Activated T-cell treated with anti-CD3 and anti-CD28 coated beads, Interleukin-2, amount 50 U/mL, for 24 hours (primary cell): ENCODE measurements around the gene ASTE1.

ENCODE experiments used
- DNase-seq: peaks from one replicate; pipeline ENCODE4 v3.0.0-alpha.2; 2020
- H3K27ac Mint-ChIP-seq: 2 replicates; pipeline ENCODE4 v1.8.0; 2020; ENCODE audit warnings: mild to moderate bottlenecking, mixed read lengths
- H3K27me3 Mint-ChIP-seq: 2 replicates; pipeline ENCODE4 v1.8.0; 2020; ENCODE audit warnings: mixed read lengths
- H3K36me3 Mint-ChIP-seq: 2 replicates; pipeline ENCODE4 v1.8.0; 2020; ENCODE audit warnings: low read depth, mixed read lengths
- H3K4me1 Mint-ChIP-seq: 2 replicates; pipeline ENCODE4 v1.8.0; 2020; ENCODE audit warnings: low read depth, mixed read lengths
- H3K4me3 Mint-ChIP-seq: 2 replicates; pipeline ENCODE4 v1.8.0; 2020; ENCODE audit warnings: mild to moderate bottlenecking, moderate library complexity, mixed read lengths
- H3K9me3 Mint-ChIP-seq: 2 replicates; pipeline ENCODE4 v1.8.0; 2020; ENCODE audit warnings: mixed read lengths

ASTE1 gene

DNA sequence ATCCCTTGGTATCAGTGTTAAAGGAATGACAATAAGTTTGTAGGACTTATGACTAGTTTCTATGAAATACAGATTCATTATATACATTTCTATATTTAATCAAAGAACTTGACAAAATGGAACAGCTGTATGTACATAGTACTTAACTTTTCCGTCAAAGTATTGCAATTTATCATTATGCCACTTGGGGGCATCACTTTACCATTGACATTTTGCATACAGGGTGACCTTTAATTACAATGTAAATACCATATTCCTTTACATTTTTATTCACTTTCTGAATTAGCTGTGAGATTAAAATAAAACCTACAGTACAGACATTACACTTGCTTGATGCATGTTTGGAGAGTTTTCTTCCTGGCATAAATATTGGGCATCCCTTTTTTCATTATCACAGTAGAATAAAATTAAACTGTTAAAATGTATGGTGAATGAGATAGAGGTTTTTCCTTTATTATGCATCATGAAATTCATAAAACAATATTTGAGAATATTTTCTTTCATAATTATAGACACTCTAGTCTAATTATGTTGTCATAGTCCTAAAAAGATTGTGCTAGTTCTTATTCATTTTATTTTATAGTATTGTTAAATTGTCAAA, 7.0 kb upstream of the ASTE1 start:
- Mint-ChIP-seq H3K4me3 (no peak overlapping the region), H3K27me3 (no peaks in the 10 kb centered on the region), H3K9me3 (no peaks in the 10 kb centered on the region), H3K4me1 (no peaks in the 10 kb centered on the region), H3K36me3 (no peaks in the 10 kb centered on the region), H3K27ac (no peak overlapping the region)
- DNase-seq = no peak

DNA sequence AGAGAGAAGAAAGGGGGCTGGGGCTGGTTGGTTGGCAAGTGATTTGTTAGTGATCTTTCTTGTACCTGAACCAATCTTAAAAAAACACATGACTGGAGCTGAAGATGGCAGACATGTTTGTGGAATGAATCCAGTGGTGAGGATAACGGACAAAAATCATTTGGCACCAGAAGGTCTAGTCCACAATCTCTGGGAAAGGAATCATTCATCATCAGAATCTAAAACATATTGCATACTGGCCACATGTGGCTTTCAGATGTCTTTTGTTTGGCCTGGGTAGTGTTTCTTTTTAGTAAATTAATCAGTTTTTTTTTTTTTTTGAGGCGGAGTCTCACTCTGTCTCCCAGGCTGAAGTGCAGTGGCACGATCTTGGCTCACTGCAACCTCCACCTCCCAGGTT, 5.0 kb upstream of the ASTE1 start:
- Mint-ChIP-seq H3K36me3 (peaks cover 2% of the 10 kb centered on the region), H3K27ac (no peak overlapping the region), H3K4me1 (peaks cover 8% of the 10 kb centered on the region), H3K27me3 (no peaks in the 10 kb centered on the region), H3K4me3 (no peak overlapping the region), H3K9me3 (no peaks in the 10 kb centered on the region)
- no peak for DNase-seq

DNA sequence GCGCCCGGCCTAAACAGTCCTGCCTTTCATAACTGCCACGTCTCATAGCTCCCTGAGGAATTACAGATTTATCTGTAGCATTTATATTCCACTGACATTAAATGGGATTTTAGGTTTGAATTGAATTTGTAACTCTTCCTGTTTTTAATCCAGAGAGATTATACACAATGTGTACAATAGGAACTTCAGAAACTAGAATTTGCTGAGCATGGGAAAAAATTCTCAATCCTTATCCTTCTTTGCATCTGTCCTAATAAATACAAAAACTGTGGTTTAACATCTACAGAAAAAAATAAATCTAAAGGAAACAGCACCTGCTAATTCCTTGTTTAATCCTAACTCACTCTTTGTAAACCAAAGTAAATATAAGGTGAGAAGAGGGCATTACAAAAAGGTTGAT, 2.2 kb upstream of the ASTE1 start:
- H3K9me3 Mint-ChIP-seq = no peaks in the 10 kb centered on the region
- no peaks in the 10 kb centered on the region for H3K27me3 Mint-ChIP-seq
- no peak overlapping the region for H3K4me3 Mint-ChIP-seq
- no peak for DNase-seq
- H3K36me3 Mint-ChIP-seq = peaks cover 28% of the 10 kb centered on the region
- peaks cover 31% of the 10 kb centered on the region for H3K4me1 Mint-ChIP-seq
- no peak overlapping the region for H3K27ac Mint-ChIP-seq

DNA sequence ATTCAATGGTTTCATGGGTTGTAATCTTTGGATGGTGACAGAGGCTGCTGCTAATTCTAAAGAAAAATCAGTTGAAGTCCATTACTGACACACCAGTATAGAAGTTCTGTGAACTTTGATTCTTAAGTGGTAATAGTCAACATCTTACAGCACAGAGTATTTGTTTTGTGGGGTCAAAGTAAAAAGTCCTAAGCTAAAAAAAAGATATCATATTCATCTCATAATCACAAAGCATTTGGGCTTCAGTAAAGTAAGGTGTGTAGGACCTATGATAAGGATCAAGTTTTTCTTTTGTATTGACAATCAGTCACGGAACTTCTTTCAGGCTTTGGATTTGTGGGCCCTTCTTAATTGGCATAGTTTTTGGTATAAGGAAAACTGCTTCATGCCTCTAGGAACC, 1.1 kb downstream of the ASTE1 start:
- no peaks in the 10 kb centered on the region for H3K9me3 Mint-ChIP-seq
- H3K36me3 Mint-ChIP-seq = peaks cover 57% of the 10 kb centered on the region
- H3K4me3 Mint-ChIP-seq = peak overlapping the region; percentile 92
- DNase-seq = no peak
- peak overlapping the region; percentile 97 for H3K27ac Mint-ChIP-seq
- peaks cover 60% of the 10 kb centered on the region for H3K4me1 Mint-ChIP-seq
- H3K27me3 Mint-ChIP-seq = no peaks in the 10 kb centered on the region

DNA sequence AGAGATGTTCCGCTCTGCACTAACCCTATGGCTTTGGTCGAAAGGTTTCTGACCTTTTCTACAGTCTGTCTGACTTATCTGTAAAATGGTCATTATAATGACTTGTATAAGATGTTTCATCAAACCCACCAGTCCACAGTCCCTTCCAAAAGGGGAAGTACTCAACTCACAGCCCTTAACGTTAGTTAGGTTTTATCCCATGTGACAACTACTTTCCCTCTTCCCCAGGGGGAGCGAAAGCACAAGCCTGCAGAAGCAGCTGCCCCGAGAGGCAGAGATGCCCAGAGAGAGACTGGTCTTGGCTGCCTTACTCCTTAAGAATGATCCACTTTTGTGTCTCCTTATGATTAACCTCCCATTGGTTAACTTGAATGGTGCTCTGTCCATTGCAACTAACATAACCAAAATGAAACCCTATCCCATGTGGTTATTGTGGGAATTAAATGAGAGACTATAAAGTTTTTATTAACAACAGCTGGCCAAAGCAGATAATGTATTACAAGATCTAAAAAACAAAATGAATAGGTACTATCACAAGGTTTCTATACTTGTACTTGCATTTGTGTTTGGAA, 6.4 kb downstream of the ASTE1 start:
- H3K4me3 Mint-ChIP-seq = no peak overlapping the region
- no peaks in the 10 kb centered on the region for H3K27me3 Mint-ChIP-seq
- peak overlapping the region; percentile 55 for H3K27ac Mint-ChIP-seq
- H3K4me1 Mint-ChIP-seq = peaks cover 71% of the 10 kb centered on the region
- DNase-seq = no peak
- H3K9me3 Mint-ChIP-seq = no peaks in the 10 kb centered on the region
- H3K36me3 Mint-ChIP-seq = peaks cover 89% of the 10 kb centered on the region

DNA sequence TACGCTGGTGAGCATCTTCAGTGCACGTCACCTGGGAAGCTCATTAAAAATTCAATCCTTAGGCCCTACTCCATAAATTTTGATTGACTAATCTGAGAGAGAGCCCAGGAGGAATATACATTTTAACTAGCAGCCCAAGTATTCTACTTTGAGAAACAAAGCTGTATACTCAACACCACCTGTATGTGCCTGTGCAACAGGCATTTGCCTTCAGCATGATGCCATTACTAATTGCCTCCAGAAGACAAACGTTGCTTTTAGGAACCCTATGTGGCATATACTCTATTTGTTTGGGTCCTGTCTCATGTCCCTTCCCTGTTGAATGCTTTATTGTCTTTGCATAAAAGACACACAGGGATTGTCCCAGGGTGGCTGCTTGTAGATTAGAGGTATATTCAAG, 7.7 kb downstream of the ASTE1 start:
- Mint-ChIP-seq H3K9me3 (no peaks in the 10 kb centered on the region), H3K4me3 (no peak overlapping the region), H3K27ac (no peak overlapping the region), H3K4me1 (peaks cover 59% of the 10 kb centered on the region), H3K27me3 (no peaks in the 10 kb centered on the region), H3K36me3 (peaks cover 89% of the 10 kb centered on the region)
- DNase-seq = no peak

DNA sequence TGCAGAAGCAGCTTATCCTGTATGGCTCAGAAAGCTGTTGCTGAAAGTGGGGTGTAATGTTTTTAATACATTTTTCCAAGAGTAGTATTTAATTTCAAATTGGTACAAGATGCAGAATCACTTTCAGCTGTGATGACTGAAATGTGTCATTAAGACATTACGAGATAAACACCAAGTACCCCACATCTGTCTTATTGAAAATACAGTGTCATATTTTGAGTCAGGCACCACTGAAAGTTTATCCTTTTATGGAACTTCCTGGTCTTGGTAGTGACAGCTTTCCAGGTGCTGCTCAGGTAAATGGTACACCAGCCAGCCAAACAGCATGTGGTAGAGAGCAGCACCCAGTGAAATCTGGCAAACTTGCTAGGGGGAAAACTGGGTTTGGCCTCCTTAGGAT, 16.9 kb downstream of the ASTE1 start:
- Mint-ChIP-seq H3K27me3 (no peaks in the 10 kb centered on the region), H3K36me3 (peaks cover 89% of the 10 kb centered on the region), H3K4me1 (peaks cover 14% of the 10 kb centered on the region), H3K4me3 (no peak overlapping the region), H3K9me3 (no peaks in the 10 kb centered on the region), H3K27ac (peak overlapping the region; percentile 61)
- no peak for DNase-seq

DNA sequence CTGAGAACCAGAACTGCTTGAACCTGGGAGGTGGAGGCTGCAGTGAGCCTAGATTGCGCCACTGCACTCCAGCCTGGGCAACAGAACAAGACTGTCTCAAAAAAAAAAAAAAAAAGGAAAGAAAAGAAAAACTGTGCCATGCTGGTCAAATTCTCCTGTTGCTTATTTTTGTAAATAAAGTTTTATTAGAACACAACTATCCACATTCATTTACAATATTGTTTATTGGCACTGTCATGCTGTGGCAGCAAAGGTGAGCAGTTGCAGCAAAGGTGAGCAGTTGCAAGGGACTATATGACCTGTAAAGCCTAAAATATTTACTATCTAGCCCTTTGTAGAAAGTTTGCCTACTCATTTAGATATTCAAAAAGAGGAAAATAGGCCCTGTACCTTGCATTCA, 18.3 kb downstream of the ASTE1 start:
- Mint-ChIP-seq H3K27ac (peak overlapping the region; percentile 8), H3K4me1 (peaks cover 24% of the 10 kb centered on the region), H3K27me3 (no peaks in the 10 kb centered on the region), H3K36me3 (peaks cover 88% of the 10 kb centered on the region), H3K9me3 (no peaks in the 10 kb centered on the region), H3K4me3 (no peak overlapping the region)
- no peak for DNase-seq

DNA sequence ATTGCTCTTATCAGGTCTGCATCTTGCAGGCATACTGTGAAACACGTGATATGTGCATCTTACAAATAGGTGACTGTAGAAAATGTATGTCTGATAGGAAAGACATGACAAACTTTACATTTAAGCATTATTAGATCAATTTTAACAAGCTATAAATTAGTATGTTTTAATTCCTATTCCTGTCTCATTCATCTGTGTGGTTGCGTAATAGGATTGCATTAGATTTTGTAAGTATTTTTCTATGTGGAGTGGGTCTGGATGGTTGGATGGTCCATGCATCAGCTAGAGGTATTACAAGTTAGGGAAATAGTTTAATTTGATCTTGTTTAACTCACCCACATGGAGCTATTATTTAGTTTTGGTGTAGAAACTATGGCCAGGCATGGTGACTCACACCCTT, 18.8 kb downstream of the ASTE1 start:
- Mint-ChIP-seq H3K9me3 (no peaks in the 10 kb centered on the region), H3K36me3 (peaks cover 87% of the 10 kb centered on the region), H3K4me3 (no peak overlapping the region), H3K27ac (no peak overlapping the region), H3K4me1 (peaks cover 20% of the 10 kb centered on the region), H3K27me3 (no peaks in the 10 kb centered on the region)
- DNase-seq = no peak

DNA sequence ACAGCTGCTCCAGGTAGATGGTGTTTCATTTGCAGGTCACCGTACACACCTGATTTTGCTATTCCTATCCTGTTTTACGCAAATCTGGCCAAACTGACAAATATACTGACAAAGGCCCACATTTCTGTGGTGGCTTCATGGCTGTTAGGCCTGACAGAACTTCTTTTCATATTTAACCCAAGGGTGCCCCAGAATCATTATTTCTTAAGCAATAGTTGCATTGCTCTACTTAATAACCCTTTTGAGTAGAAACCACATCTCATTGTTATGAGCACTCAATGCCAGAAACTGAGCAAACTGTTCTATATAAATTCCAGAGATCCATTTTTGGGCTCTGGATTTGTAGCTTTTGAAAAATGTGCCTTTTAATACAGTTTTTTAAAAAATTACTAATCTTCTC, 19.4 kb downstream of the ASTE1 start:
- no peak overlapping the region for H3K27ac Mint-ChIP-seq
- no peaks in the 10 kb centered on the region for H3K9me3 Mint-ChIP-seq
- H3K4me3 Mint-ChIP-seq = no peak overlapping the region
- DNase-seq = no peak
- H3K4me1 Mint-ChIP-seq = peaks cover 20% of the 10 kb centered on the region
- H3K27me3 Mint-ChIP-seq = no peaks in the 10 kb centered on the region
- H3K36me3 Mint-ChIP-seq = peaks cover 87% of the 10 kb centered on the region

DNA sequence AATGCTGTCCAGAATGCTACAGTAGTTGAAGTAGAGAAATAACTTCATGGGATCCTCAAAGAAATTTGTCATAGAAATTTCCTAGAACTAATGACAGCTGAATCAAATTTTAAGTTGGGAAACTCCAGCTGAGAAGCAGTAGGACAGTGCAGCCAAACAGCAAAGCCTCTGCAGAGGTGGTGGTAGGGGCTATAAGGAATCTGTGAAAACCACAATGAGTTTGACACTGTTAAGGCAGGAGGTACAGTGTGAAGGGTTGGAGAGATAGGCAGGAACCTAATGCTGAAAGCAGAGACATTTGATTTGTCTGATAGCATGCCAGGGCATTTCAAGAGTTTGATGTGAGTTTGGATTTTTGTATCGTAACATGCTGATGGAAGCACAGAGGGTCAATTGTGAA, 22.0 kb downstream of the ASTE1 start:
- no peak for DNase-seq
- H3K27me3 Mint-ChIP-seq = no peaks in the 10 kb centered on the region
- peaks cover 83% of the 10 kb centered on the region for H3K36me3 Mint-ChIP-seq
- peaks cover 20% of the 10 kb centered on the region for H3K4me1 Mint-ChIP-seq
- no peak overlapping the region for H3K4me3 Mint-ChIP-seq
- H3K9me3 Mint-ChIP-seq = no peaks in the 10 kb centered on the region
- peak overlapping the region; percentile 44 for H3K27ac Mint-ChIP-seq

DNA sequence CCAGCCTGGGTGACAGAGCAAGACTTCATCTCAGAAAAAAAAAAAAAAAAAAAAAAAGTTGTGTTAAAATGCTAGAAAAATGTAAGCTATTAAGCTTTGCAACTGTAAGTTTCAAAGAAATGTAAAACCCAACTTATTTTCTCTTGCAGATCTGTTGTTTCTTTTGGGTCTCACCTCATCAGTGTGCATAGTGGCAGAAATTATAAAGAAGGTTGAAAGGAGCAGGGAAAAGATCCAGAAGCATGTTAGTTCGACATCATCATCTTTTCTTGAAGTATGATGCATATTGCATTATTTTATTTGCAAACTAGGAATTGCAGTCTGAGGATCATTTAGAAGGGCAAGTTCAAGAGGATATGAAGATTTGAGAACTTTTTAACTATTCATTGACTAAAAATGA, 25.6 kb downstream of the ASTE1 start:
- Mint-ChIP-seq H3K9me3 (no peaks in the 10 kb centered on the region), H3K36me3 (peaks cover 81% of the 10 kb centered on the region), H3K4me3 (no peak overlapping the region), H3K27ac (no peak overlapping the region), H3K4me1 (peaks cover 15% of the 10 kb centered on the region), H3K27me3 (no peaks in the 10 kb centered on the region)
- no peak for DNase-seq

DNA sequence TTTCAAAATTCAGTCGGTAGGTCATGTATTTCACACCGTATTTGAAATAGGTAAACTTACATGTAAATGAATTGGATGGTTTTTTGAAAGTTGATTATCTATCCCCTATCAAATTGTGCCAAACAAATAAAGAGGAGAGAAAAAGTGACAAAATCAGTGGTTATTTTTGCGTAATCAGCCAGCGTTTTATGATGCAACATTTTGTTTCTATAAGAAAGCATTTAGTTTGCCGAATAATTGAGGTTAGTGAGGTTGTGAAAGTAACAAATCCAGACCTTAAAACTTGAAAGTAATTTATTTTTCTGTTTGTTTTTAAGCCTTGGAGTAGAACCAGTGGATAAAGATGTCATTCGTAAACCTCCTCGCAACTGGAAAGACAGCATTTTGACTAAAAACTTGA, 29.3 kb downstream of the ASTE1 start:
- Mint-ChIP-seq H3K4me3 (no peak overlapping the region), H3K9me3 (no peaks in the 10 kb centered on the region), H3K4me1 (no peaks in the 10 kb centered on the region), H3K27me3 (no peaks in the 10 kb centered on the region), H3K36me3 (peaks cover 71% of the 10 kb centered on the region), H3K27ac (no peak overlapping the region)
- DNase-seq = no peak

DNA sequence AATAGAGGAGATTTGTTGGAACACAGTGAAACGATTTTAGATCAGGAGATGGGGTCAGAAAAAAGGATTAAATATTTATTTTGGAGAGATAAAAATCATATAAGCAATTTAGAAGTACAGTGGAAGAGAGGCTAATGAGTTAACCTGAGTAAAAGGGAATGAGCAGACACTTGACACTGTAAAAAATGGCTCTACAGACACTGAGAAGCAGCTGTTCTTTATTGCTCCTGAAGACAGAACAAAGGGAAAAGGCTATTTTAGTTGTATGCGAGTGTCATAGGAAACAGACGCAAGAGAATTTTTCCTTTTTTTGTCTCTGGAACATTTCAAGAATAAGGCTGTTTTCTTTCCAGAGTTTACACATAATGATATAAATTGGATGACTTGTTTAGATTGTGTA, 34.3 kb downstream of the ASTE1 start:
- Mint-ChIP-seq H3K9me3 (no peaks in the 10 kb centered on the region), H3K4me1 (peaks cover 2% of the 10 kb centered on the region), H3K4me3 (no peak overlapping the region), H3K27ac (no peak overlapping the region), H3K27me3 (no peaks in the 10 kb centered on the region), H3K36me3 (peaks cover 69% of the 10 kb centered on the region)
- DNase-seq = no peak

DNA sequence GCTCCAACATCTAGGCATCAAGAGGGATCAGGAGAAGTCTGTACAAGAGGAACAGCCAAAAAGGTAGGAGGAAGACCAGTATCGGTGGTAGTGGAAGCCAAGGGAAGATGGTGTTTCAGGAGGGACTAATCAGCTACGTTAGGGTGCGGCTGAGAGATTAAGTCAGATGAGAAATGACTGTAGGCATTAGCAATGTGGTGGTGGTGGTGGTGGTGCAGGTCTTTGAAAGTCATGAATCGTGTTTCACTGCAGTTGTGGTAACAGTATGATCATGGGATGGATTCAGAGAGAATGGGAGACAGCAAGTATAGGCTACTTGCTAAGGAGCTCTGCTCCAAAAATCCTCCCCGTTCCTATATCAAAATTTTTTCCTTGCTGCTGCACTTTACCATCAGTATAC, 35.5 kb downstream of the ASTE1 start:
- no peak for DNase-seq
- H3K9me3 Mint-ChIP-seq = no peaks in the 10 kb centered on the region
- H3K27ac Mint-ChIP-seq = no peak overlapping the region
- H3K4me3 Mint-ChIP-seq = no peak overlapping the region
- H3K27me3 Mint-ChIP-seq = no peaks in the 10 kb centered on the region
- peaks cover 2% of the 10 kb centered on the region for H3K4me1 Mint-ChIP-seq
- peaks cover 62% of the 10 kb centered on the region for H3K36me3 Mint-ChIP-seq

DNA sequence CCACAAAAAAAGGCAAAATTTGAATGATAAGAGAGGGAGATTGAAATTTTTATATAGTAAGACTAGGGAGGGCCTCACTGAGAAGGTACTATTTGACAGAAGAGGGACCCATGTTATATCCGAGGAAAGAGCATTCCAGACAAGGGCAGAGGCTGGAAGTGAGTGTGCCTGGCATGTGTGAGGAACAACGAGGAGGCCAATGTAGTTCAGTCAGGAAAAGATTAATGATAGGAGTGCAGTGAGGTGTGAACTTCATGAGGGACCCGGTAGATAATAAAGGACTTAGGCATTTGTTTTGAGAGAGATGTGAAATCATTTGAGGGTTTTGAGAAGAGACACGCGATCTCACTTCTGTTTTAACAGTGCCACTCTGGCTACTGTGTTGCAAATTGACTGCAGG, 36.3 kb downstream of the ASTE1 start:
- no peak overlapping the region for H3K4me3 Mint-ChIP-seq
- peaks cover 61% of the 10 kb centered on the region for H3K36me3 Mint-ChIP-seq
- H3K4me1 Mint-ChIP-seq = peaks cover 2% of the 10 kb centered on the region
- H3K27me3 Mint-ChIP-seq = no peaks in the 10 kb centered on the region
- DNase-seq = no peak
- no peak overlapping the region for H3K27ac Mint-ChIP-seq
- no peaks in the 10 kb centered on the region for H3K9me3 Mint-ChIP-seq
